HCT116 (cell line): Measurements from ENCODE around the gene PPP2R5B. TPM values are rescaled to one million over a fixed set of nuclear protein-coding genes. Genes with fewer than 3 reads are reported as not detected.

Source experiments
- ATAC-seq: fragments of 200-7000 bp; cut with Tn5 transposase; 2 replicates; pipeline ENCODE4 v1.9.1; 2020; ENCODE audit warnings: mild to moderate bottlenecking, moderate library complexity
- BruUV-seq: library from RNA; stranded (reverse); fragments of 400-500 nt; replicated peaks from 2 replicates; lab custom pipeline; 2021; lab: Mats Ljungman, UMichigan
- CTCF ChIA-PET: fragments of 300-600 bp; sonication (Branson Sonifier 250); formaldehyde crosslinking; loops from one replicate; lab custom pipeline; 2021; ENCODE audit warnings: antibody characterized with exemption; lab: Charles Lee
- POLR2A ChIA-PET: fragments of 300-600, 350-600 bp; sonication (Branson Sonifier 250); formaldehyde crosslinking; loops from one replicate; lab custom pipeline; 2021; ENCODE audit warnings: antibody characterized with exemption; lab: Charles Lee
- RAD21 ChIA-PET, 2 experiments: fragments of 300-600 bp; sonication (Branson Sonifier 250); formaldehyde crosslinking; loops; one replicate each; lab custom pipeline; 2023; ENCODE audit warnings: low total read pairs in 2 of 2; ENCODE audit not compliant: uncharacterized antibody in 2 of 2, unreplicated experiment in 2 of 2, low non-redundant PET in 1 of 2; lab: Charles Lee
- DNase-seq: peaks from one replicate; pipeline ENCODE4 v3.0.0-alpha.2; 2010; ENCODE audit warnings: low read depth, low spot score
- H2AFZ ChIP-seq: fragments of 200-600 bp; shearing (Covaris generic), sonication (generic); 2 replicates; pipeline ENCODE4 v1.6.1; 2017; ENCODE audit warnings: low read depth, mixed run types, mixed read lengths, antibody characterized with exemption, low read length; ENCODE audit not compliant: poor library complexity, severe bottlenecking
- H3K27ac ChIP-seq: 2 replicates; pipeline ENCODE4 v1.5.1; 2012; ENCODE audit warnings: low read depth, low read length
- H3K27me3 ChIP-seq: fragments of 200-600 bp; sonication (generic); 2 replicates; pipeline ENCODE4 v1.6.1; 2016; ENCODE audit warnings: mixed run types, low read length, mixed read lengths; ENCODE audit not compliant: insufficient read depth
- H3K36me3 ChIP-seq, 2 experiments: fragments of 200-500 bp in 1 of 2; fragments of 200-600 bp in 1 of 2; sonication (Bioruptor generic) in 1 of 2; sonication (generic) in 1 of 2; 2 replicates each; pipeline versions ENCODE4 v1.5.1 to v1.6.1; 2014 to 2016; ENCODE audit warnings: low read length in 2 of 2, inconsistent platforms in 1 of 2, mixed read lengths in 1 of 2, mixed run types in 1 of 2; ENCODE audit not compliant: insufficient read depth in 2 of 2, control insufficient read depth in 1 of 2
- H3K4me1 ChIP-seq, 2 experiments: fragments of 200-600 bp in 1 of 2; sonication (generic) in 1 of 2; 2 replicates each; pipeline versions ENCODE4 v1.5.1 to v1.6.1; 2012 to 2017; ENCODE audit warnings: low read length in 2 of 2, inconsistent platforms in 1 of 2, mild to moderate bottlenecking in 1 of 2, mixed read lengths in 1 of 2, mixed run types in 1 of 2, moderate library complexity in 1 of 2; ENCODE audit not compliant: insufficient read depth in 2 of 2, control insufficient read depth in 1 of 2
- H3K4me2 ChIP-seq: fragments of 200-600 bp; sonication (generic); 2 replicates; pipeline ENCODE4 v1.6.1; 2017; ENCODE audit warnings: mixed run types, low read length, mixed read lengths
- H3K4me3 ChIP-seq, 2 experiments: fragments of 200-600 bp in 1 of 2; sonication (generic) in 1 of 2; replicated peaks in 1 of 2; 2 replicates each; pipeline ENCODE4 v1.5.1; 2011 to 2016; ENCODE audit warnings: low read length in 2 of 2, control low read depth in 1 of 2, low read depth in 1 of 2, mild to moderate bottlenecking in 1 of 2, mixed read lengths in 1 of 2, mixed run types in 1 of 2
- H3K79me2 ChIP-seq: fragments of 200-600 bp; sonication (generic); 2 replicates; pipeline ENCODE4 v1.6.1; 2017; ENCODE audit warnings: mild to moderate bottlenecking, mixed run types, low read length, moderate library complexity, mixed read lengths; ENCODE audit not compliant: insufficient read depth
- H3K9ac ChIP-seq: fragments of 200-600 bp; sonication (generic); 2 replicates; pipeline ENCODE4 v1.6.1; 2016; ENCODE audit warnings: low read length, mixed read lengths
- H3K9me2 ChIP-seq: fragments of 200-600 bp; sonication (generic), shearing (Covaris generic); 2 replicates; pipeline ENCODE4 v1.6.1; 2017; ENCODE audit warnings: mixed run types, mild to moderate bottlenecking, moderate library complexity; ENCODE audit not compliant: insufficient read depth
- H3K9me3 ChIP-seq, 2 experiments: fragments of 200-500 bp in 1 of 2; fragments of 200-600 bp in 1 of 2; sonication (Bioruptor generic) in 1 of 2; sonication (generic) in 1 of 2; 2 replicates each; pipeline ENCODE4 v1.6.1; 2014 to 2017; ENCODE audit warnings: low read length in 2 of 2, mixed read lengths in 2 of 2, inconsistent platforms in 1 of 2, low read depth in 1 of 2, mild to moderate bottlenecking in 1 of 2, mixed run types in 1 of 2, moderate library complexity in 1 of 2; ENCODE audit not compliant: control insufficient read depth in 1 of 2, insufficient read depth in 1 of 2
- H4K20me1 ChIP-seq: fragments of 200-600 bp; sonication (generic), shearing (Covaris generic); 2 replicates; pipeline ENCODE4 v1.6.1; 2017; ENCODE audit warnings: mixed run types, mild to moderate bottlenecking, moderate library complexity; ENCODE audit not compliant: insufficient read depth
- CBX3 ChIP-seq: IDR thresholded peaks from 2 replicates; pipeline ENCODE4 v1.6.1; 2012; ENCODE audit warnings: low read depth
- EGR1 ChIP-seq: IDR thresholded peaks from 2 replicates; pipeline ENCODE4 v1.6.1; 2012; ENCODE audit warnings: low read depth
- EZH2 ChIP-seq: fragments of 200-600 bp; sonication (generic); IDR thresholded peaks from 2 replicates; pipeline ENCODE4 v1.6.1; 2017; ENCODE audit warnings: antibody characterized with exemption, mixed run types
- EZH2phosphoT487 ChIP-seq: fragments of 200-600 bp; IDR thresholded peaks from 2 replicates; pipeline ENCODE4 v1.6.1; 2018; ENCODE audit warnings: antibody characterized with exemption, borderline replicate concordance
- FOSL1 ChIP-seq: IDR thresholded peaks from 2 replicates; pipeline ENCODE4 v1.6.1; 2012; ENCODE audit warnings: low read depth
- JUND ChIP-seq: IDR thresholded peaks from 2 replicates; pipeline ENCODE4 v1.6.1; 2012
- POLR2A ChIP-seq: IDR thresholded peaks from 2 replicates; pipeline ENCODE4 v1.7.0; 2011; ENCODE audit warnings: borderline replicate concordance; ENCODE audit not compliant: insufficient read depth, insufficient read length; ENCODE audit errors: extremely low read depth
- POLR2AphosphoS5 ChIP-seq: IDR thresholded peaks from 2 replicates; pipeline ENCODE4 v1.6.1; 2011; ENCODE audit warnings: mild to moderate bottlenecking, low read depth, low read length, moderate library complexity
- RAD21 ChIP-seq: IDR thresholded peaks from 2 replicates; pipeline ENCODE4 v1.6.1; 2012; ENCODE audit warnings: low read depth, mild to moderate bottlenecking
- SP1 ChIP-seq: IDR thresholded peaks from 2 replicates; pipeline ENCODE4 v1.6.1; 2012; ENCODE audit warnings: low read depth
- YY1 ChIP-seq: IDR thresholded peaks from 2 replicates; pipeline ENCODE4 v1.6.1; 2011; ENCODE audit warnings: low read length, low read depth, moderate library complexity, mild to moderate bottlenecking; ENCODE audit not compliant: insufficient replicate concordance; ENCODE audit errors: extremely low read depth
- ZFX ChIP-seq: fragments of 450-650 bp; IDR thresholded peaks from 2 replicates; pipeline ENCODE4 v1.6.1; 2017
- ZNF274 ChIP-seq: fragments of 200-500 bp; sonication (Bioruptor generic); IDR thresholded peaks from 2 replicates; pipeline ENCODE4 v1.6.1; 2014; ENCODE audit warnings: mild to moderate bottlenecking, low read depth, low read length, inconsistent platforms
- intact Hi-C: fragments of 100-400 bp; cut with micrococcal nuclease; formaldehyde crosslinking; loops from 2 replicates; pipeline ENCODE4 v1.10.0; 2022
- total RNA-seq: library from RNA; stranded (reverse); gene quantifications from one replicate; pipeline ENCODE4 v1.2.1, GENCODE V29; 2021; ENCODE audit not compliant: unreplicated experiment
- TF ChIP-seq, protein P1 (sequence below): IDR thresholded peaks from 2 replicates; pipeline ENCODE4 v1.6.1; 2012; ENCODE audit warnings: low read depth
- TF ChIP-seq, protein P2 (sequence below): IDR thresholded peaks from 2 replicates; pipeline ENCODE4 v1.6.1; 2012

Gene PPP2R5B
- total RNA-seq, 1 experiment from 2014 or later = 10.9 TPM

DNA sequence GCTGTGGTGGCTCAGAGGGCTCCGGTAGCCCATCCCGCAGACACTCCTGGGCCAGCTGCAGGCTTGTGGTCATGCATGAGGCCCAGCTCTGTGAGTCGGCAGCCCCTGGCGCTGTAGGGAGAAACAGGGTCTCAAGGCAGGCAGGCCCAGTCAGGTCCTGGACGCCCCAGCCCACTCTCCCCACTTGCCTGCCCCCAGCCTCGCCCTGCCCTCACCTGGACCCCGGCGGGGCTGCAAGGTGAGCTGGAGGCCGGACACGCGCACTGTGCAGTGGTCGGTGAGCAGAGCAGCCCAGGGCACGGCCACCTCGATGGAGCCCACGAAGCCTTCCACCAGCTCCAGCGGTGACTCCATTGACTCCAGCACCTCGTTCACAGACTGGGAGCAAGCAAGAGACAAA lies 10.4 kb upstream of the PPP2R5B start:
- no peak overlapping the region; the same call in 1 of the 2 replicates for H3K27ac ChIP-seq
- no peaks in the 10 kb centered on the region for H4K20me1 ChIP-seq
- BruUV-seq = no TSS peak
- ChIA-PET RAD21 (no interaction called here), POLR2A (no interaction called here), CTCF (no interaction called here)
- intact Hi-C loops = loop anchor here (10.0 kb wide), 1 partner anchor 201 kb away; the partner anchor contains the start of genes TM7SF2 and ZNHIT2
- peaks cover 13% of the 10 kb centered on the region; the same call in 1 of the 2 replicates for H3K79me2 ChIP-seq
- H3K27me3 ChIP-seq = no peaks in the 10 kb centered on the region
- H2AFZ ChIP-seq = no peak overlapping the region
- H3K4me2 ChIP-seq = no peak overlapping the region
- H3K4me1 ChIP-seq = peaks cover 16 to 28% of the 10 kb centered on the region in 2 experiments
- H3K9me3 ChIP-seq = no peaks in the 10 kb centered on the region
- ATAC-seq = no peak
- no peaks in the 10 kb centered on the region for H3K9me2 ChIP-seq
- H3K4me3 ChIP-seq = no peak overlapping the region
- peaks cover 0 to 7% of the 10 kb centered on the region in 2 experiments; a peak in 2 of 4 replicates for H3K36me3 ChIP-seq
- no peak for DNase-seq
- no peak for TF ChIP-seq EZH2phosphoT487
- no peak for TF ChIP-seq POLR2A
- TF ChIP-seq, protein P1, sequence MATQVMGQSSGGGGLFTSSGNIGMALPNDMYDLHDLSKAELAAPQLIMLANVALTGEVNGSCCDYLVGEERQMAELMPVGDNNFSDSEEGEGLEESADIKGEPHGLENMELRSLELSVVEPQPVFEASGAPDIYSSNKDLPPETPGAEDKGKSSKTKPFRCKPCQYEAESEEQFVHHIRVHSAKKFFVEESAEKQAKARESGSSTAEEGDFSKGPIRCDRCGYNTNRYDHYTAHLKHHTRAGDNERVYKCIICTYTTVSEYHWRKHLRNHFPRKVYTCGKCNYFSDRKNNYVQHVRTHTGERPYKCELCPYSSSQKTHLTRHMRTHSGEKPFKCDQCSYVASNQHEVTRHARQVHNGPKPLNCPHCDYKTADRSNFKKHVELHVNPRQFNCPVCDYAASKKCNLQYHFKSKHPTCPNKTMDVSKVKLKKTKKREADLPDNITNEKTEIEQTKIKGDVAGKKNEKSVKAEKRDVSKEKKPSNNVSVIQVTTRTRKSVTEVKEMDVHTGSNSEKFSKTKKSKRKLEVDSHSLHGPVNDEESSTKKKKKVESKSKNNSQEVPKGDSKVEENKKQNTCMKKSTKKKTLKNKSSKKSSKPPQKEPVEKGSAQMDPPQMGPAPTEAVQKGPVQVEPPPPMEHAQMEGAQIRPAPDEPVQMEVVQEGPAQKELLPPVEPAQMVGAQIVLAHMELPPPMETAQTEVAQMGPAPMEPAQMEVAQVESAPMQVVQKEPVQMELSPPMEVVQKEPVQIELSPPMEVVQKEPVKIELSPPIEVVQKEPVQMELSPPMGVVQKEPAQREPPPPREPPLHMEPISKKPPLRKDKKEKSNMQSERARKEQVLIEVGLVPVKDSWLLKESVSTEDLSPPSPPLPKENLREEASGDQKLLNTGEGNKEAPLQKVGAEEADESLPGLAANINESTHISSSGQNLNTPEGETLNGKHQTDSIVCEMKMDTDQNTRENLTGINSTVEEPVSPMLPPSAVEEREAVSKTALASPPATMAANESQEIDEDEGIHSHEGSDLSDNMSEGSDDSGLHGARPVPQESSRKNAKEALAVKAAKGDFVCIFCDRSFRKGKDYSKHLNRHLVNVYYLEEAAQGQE = no peak
- TF ChIP-seq ZFX = no peak
- no peak for TF ChIP-seq EZH2
- no peak for TF ChIP-seq FOSL1
- TF ChIP-seq RAD21 = no peak
- TF ChIP-seq POLR2AphosphoS5 = no peak
- no peak for TF ChIP-seq EGR1
- no peak for TF ChIP-seq CBX3
- TF ChIP-seq, protein P2, sequence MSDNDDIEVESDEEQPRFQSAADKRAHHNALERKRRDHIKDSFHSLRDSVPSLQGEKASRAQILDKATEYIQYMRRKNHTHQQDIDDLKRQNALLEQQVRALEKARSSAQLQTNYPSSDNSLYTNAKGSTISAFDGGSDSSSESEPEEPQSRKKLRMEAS = no peak
- TF ChIP-seq ZNF274 = no peak
- no peak for TF ChIP-seq SP1
- TF ChIP-seq YY1 = no peak
- TF ChIP-seq JUND = no peak
- no peak overlapping the region for H3K9ac ChIP-seq
